ENCODE data around the gene TACR1.
"Not testable (repeated sequence)": the region's sequence is repeated elsewhere in the genome, so short reads cannot be mapped to it uniquely, and the experiment has no call there.

The TACR1 gene, protein sequence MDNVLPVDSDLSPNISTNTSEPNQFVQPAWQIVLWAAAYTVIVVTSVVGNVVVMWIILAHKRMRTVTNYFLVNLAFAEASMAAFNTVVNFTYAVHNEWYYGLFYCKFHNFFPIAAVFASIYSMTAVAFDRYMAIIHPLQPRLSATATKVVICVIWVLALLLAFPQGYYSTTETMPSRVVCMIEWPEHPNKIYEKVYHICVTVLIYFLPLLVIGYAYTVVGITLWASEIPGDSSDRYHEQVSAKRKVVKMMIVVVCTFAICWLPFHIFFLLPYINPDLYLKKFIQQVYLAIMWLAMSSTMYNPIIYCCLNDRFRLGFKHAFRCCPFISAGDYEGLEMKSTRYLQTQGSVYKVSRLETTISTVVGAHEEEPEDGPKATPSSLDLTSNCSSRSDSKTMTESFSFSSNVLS

DNA sequence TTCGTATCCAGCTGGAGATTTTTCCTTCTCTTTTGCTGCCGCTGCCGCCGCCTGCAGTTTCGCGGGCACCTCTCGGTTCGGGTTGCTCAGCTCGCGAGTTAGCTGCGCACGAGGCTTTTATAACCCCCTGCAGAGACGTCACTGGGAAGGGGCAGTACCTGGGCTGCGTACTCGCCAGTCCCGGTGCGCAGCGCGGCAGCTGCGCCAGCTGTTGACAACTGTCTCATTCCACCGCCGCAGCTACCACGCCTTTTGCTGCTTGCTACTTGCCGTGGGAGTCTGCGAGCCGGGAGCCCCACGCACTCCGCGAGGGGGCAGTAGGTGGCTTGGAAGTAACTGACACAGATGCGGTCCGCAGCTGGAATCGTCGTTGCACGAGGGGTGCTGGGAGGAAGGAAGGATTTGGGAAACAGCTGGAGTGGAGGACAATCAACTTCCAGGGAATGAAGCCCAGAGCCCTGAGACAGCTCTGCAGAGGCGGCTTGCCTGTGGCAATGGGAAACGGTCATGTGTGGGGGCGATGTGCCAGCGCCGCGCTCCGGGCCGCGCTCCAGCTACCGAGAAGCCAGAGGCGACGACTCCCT, at the start of gene TACR1:
TACR1 (minus strand) TSS at position 93 of the 584 bp plus-strand sequence. CDS start 586 bp downstream, outside the sequence.
- peak; percentile 5 for DNase-seq (ENCODE audit: low read depth)

DNA sequence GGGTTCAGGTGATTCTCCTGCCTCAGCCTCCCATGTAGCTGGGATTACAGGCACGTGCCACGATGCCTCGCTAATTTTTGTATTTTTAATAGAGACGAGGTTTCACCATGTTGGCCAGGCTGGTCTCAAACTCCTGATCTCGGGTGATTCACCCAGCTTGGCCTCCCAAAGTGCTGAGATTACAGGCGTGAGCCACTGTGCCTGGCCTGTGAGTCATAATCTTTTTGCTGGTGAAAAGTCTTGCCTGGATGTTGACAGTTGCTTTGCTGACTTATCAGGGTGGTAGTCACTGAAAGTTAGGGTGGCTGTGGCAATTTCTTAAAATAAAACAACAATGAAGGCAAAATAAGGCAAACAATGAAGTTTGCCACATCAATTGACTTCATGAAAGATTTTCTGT, 49.3 kb upstream of the TACR1 start:
- DNase-seq (ENCODE audit: low read depth), result not testable (repeated sequence)

DNA sequence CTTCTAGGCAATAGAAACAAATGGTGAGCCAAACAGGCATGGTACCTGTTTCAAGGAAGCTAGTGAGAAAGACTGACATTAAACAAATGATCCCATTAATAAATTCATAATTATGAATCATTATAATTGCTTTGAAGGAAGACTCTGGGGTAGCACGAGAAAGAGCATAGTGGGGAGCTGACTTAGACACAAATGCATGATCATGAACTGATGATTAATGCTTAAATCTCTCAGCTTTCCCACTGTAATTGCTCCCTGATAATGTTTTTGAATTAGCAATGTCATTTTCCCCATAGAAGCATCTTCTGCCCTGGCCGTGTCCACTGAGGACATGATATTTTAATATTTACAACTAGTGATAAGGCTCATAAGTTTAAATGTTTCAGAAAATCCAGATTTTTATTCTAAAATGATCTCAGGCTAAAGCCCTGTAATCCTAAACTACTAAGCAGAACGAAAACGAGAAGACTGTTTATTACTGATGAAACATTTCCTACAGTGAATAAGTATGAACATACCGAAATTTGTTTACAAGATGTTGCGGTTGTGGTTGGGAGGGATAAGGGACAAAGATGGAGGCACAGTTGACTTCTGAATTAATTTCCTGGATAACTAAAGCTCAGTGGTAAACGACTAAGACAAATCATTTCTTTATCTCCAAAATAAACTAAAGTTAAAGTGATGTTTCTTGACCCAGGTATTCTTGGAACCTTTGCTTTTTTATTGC, 47.3 kb upstream of the TACR1 start:
- no peak for DNase-seq (ENCODE audit: low read depth)

DNA sequence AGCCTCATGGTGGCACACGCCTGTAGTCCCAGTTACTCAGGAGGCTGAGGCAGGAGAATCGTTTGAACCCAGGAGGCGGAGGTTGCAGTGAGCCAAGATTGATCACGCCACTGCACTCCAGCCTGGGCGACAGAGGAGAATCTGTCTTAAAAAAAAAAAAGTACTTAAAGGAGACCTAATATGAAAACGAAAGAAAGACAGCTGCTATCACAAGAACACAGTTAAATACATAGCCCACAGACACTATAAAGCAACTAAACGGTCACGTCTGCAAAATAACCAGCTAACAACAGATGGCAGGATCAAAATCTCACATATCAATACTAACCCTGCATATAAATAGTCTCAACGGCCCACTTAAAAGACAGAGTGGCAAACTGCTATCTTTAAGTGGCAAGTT, 43.9 kb upstream of the TACR1 start:
- DNase-seq (ENCODE audit: low read depth), result no peak

DNA sequence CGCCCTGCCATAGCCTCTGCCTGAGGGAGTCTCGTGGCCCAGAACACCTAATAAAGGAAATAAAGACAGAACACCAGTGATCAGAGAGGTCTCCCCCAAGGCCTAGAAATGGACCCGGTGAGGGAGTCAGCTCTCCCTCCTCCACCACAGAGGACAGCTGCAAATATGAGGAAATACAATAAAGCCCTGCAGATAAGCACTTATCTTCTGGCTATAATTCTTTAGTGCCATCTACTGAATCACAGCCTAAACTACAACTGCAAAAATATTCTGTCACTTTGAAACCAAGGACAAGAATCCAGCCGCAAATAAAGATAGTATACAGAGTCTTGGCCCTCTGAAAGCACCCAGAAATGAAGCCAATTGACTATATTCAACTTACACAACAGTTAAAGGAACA, 42.4 kb upstream of the TACR1 start:
- DNase-seq (ENCODE audit: low read depth), result no peak

DNA sequence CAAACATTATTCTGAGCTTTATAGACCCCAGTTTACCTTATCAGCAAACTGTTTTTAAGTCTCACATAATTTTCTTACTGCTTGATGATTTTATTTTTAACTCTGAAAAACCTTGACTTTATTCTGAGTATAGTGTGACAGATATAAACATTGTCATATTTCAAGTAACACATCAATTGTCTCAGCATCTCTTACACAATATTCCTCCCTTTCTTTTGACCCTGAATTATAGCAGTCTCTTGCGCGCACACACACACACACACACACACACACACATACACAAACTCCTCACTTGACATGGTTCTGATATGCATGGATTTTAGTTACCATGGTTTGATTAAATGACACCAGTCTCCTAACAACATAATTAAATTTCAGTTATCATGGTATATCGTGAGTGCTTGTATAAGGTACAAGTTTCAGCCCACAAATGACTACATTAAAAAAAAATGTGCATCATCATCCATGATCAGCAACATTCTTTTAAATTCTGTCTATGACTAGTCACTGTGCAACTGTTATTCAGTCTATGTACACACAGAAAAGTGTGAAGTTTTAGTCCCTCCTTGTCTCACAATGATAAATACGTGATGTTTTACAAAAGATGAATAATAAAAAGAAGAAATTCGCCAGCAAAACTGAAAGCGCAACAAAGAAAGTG, 39.5 kb upstream of the TACR1 start:
- DNase-seq (ENCODE audit: low read depth), result no peak

DNA sequence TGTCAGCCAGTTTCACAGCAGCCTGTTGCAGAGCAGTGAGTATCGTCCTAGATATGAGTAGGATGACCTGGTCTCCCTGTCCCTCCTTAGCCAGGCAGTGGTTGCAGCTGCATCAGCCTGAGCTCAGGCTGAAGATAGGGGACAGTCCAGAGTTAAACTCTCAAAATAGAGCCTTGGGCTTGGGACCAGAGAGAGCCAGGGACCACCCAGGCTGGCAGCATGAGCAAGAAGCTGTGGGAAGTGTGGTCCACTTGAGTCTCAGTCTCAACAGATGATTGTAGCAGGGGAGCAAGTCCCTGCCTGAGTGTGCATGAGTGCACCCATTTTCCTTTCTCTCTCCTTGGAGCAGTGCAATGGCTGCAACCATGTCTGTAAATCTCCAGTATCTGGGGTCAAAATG, 38.0 kb upstream of the TACR1 start:
- no peak for DNase-seq (ENCODE audit: low read depth)

DNA sequence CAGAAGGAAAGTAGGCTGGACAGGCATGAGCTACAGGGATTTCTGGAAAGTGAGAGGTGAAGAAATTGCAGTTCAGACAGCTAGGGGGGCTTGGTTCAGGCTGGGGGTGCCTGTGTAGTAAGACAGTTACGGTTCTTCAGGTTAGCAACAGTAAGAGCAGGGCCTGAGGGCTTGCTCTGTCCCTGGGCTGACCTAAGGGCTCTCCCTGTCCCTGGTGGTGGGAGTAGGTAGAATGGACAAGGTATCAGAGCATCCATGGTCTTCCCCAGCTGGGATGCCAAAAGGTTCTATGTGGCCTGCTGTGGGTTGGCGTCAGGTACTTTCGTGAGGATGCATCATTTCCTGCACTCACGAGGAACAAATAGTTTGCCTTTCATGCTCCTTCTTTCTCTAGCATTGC, 34.6 kb upstream of the TACR1 start:
- DNase-seq (ENCODE audit: low read depth), result no peak

DNA sequence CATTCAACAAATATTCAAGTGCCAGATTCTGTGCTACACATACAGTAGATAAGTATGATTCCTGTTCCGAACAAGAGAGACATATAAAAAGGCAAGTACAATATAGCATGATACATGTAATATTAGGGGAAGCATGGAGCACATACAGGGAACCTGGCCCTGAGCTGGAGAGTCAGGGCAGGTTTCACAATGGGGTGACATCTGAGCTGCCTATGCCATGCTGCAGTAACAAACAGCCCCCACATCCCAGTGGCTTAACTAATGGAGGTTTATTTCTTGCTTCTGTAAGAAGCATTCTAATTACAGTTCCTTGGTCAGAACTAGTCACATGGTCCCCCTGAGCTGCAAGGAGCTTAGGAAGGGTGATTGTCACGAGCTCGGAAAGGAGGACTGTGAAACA, 27.3 kb upstream of the TACR1 start:
- DNase-seq (ENCODE audit: low read depth), result no peak

DNA sequence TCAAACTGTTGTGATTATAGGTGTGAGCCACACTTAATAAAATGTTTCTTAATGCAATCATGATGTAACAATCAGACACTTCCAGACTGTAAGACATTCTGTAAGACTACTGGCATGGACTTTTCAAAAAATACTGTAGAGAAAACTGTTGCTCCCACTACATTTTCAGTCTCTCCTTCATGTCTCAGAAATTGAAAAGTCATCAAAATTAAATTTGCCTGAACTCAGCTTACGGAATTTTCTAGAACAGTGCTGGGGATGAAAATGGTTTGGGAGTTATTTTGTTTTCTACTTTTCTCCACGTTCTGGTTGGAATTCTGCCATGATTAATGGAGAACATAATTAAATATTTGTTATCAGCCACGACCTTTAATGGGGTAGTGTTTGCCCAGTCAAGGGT, 26.8 kb upstream of the TACR1 start:
- no peak for DNase-seq (ENCODE audit: low read depth)

DNA sequence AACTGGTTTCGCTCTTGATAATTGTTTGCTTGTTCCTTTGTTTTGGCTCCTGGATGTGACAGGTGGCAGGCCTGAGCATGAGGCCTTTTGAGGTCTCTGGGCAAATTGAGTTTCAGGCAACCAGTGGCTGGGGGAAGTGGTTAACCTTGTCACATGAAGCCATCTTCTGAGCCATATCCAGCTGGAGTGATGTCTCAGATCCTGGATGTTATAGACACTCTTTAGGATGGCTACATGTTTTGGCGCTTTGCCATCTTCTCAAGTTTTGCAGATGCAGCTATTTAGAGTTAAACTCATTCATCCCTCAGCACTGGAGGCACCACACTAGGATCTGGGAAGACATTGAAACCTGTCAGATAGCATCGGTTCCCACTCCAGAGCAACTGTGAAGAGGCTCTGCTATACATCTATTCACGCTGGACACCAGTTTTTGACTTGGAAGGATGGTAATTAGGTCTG, 25.3 kb upstream of the TACR1 start:
- DNase-seq (ENCODE audit: low read depth), result no peak

DNA sequence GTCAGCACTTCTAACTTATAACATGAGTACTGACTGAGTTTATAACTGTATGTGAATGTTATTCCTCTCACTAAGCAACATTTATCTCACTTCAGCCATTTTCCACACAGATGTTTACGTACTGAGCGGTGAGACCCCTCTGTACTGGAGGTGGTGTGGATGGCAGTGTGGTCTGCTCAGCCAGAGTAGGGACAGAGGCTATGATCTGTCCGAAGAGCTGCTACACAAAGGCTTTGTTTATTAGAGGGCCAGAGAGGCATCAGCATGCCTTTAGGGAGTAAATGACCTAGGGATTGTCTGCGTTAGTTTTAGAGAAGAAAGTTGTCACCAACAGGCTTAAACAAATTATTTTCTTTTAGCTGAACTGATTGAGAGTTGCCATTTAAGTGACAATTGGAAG, 23.2 kb upstream of the TACR1 start:
- no peak for DNase-seq (ENCODE audit: low read depth)

DNA sequence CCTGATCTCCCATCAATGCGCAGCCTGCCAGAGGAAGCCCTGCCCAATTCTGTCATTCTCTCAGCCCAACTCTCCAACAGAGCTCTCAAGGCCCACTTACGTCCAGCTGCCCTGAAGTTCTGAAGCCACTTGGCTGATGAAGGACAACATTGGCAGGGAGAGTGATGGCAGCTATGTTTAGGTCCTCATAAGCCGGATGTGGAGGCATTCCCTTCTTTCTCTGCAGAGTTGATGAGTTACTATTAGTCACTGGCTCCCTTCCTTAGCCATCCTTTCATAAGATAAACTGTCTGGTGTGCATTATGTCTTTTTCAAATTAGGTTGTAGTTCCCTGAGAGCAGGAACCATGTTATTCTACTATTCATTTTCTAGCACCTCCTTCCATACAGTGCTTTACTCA, 22.5 kb upstream of the TACR1 start:
- no peak for DNase-seq (ENCODE audit: low read depth)

DNA sequence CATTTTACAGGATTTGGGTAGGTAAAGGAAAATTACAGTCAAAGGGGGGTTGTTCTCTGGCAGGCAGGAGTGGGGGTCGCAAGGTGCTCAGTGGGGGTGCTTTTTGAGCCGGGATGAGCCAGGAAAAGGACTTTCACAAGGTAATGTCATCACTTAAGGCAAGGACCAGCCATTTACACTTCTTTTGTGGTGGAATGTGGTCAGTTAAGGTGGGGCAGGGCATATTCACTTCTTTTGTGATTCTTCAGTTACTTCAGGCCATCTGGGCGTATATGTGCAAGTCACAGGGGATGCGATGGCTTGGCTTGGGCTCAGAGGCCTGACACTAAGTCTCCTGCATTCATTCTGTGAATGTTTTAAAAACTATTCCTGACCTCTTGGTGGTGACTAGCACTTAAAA, 19.9 kb upstream of the TACR1 start:
- not testable (repeated sequence) for DNase-seq (ENCODE audit: low read depth)

DNA sequence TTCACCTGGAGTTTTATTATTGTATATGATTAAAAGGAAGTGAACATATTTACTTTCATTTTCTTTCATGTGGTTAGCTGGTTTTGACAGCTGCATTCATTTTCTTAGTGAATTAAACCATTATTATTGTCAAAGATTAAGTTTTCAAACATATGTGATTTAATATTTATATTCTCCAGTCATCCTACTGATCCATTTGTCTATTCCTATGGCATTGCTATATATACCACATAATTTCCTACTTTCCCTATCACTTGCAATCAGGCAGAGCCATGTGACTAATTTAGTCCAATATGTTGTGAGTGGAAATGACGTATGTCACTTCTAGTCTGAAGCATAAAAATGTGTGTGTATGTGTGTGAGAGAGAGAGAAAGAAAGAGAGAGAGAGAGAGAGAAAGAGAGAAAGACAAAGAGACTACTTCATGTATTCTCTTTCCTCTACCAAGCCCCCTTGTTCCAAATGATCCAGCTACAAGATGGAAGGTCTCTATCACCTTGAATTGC, 12.0 kb upstream of the TACR1 start:
- DNase-seq (ENCODE audit: low read depth), result no peak

DNA sequence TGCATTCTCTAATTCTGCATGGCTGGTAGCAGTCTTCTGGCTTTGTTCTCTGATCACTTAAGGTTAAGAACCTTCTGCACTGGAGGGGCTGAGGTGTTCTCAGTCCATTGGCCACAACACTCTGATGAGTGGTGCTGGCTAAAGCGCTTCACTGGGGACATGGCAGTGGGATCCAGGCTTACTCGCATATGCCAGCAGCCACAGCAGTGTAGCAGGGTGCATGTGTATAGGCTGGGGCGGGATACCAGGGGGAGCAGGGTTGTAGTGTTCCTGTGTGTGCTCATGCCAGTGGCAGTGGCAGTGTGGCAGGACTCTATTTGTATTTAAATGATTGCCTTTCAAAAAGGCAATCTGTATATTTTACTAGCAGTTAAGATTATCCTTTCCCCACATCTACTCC, 11.1 kb upstream of the TACR1 start:
- no peak for DNase-seq (ENCODE audit: low read depth)

DNA sequence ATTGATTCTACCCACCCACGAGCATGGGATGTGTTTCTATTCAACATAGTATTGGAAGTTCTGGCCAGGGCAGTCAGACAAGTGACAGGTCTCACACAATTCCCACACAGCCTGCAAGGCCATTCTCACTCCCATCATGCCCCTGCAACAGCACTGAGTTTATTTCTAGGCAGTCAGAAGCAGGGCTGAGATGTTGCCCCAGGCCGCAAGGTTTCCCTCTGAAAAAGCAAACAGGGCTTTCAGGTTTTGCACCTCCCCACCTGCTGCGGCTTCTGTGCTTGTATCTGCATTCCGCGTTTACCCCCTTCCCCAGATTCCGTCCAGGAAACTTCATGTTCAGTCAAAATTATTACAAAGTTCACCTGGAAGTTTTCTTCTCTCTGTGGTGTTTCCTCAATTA, 9.4 kb upstream of the TACR1 start:
- DNase-seq (ENCODE audit: low read depth), result no peak

DNA sequence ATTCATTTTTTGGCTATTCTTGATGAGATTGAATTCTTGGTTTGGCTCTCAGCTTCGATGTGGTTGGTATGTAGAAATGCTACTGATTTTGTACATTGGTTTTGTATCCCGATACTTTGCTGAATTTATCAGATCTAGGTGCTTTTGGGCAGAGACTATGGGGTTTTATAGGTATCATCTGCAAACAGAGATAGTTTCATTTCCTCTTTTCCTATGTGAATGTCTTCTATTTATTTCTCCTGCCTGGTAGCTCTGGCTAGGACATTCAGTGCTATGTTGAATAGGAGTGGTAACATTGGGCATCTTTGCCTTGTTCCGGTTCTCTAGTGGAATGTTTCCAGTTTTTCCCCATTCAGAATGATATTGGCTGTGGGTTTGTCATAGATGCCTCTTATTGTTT, 5.5 kb upstream of the TACR1 start:
- no peak for DNase-seq (ENCODE audit: low read depth)

DNA sequence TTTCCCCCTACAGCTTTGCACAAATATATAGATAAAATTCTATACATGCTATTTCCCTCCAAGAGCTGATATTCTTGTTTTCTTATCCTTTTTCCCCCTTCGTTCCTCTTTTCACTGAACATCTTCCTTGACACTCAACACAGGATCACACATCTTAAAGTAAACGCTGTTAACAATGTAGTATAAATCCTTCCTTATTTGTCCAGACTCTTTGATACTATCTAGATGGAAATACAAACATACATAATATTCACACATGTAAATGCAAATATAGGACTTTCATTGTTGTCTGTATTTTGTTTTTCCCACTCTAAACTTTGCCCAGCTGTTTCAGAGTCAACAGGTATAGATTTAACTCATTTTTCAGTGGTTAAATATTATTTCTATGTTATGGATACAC, 3.0 kb upstream of the TACR1 start:
- no peak for DNase-seq (ENCODE audit: low read depth)

DNA sequence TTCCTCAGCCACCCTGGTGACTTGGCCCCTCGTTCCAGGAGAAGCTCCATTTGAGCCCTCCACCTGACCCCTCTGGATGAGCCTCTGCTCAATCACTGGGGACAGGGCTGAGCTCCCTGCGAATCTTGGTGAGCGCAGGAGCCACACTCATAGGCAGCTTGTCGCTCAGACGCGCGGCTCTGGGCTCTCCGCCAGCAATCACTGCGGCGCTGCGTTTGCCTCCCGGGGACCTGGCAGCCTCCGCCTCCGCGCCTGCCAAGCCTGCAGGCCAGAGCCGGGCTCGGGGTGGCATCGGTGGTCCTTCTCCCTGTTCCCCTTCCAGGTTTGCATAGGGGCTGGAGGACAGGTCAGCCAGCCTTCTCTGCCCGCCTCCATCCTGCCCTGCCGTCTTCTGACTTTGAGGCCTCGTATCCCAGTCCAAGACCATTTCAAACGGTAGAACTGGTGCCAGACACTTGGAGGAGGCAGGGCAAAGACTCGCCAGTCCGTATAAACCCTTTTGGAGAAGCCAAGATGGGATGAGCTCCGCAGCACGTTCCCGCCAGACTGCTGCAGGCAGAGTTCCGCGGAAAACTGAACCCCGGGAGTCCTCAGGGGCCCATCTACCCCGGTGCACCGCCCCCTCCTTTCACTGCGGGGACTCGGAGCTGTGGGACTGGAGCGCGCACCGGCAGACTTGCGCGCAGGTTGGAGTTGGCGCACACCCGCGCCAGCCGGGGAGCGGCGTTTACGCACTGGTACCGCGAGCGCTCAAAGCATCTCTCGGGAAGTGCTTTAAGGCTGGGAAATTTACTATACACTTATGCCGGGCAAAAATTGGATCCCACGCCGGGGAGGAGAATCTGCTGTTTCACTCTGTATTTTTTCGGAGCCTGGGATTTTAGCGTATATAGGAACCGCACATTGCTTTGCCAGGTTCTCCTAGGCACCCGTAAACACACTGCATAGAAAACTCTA, 1.1 kb upstream of the TACR1 start:
- DNase-seq (ENCODE audit: low read depth), result no peak

DNA sequence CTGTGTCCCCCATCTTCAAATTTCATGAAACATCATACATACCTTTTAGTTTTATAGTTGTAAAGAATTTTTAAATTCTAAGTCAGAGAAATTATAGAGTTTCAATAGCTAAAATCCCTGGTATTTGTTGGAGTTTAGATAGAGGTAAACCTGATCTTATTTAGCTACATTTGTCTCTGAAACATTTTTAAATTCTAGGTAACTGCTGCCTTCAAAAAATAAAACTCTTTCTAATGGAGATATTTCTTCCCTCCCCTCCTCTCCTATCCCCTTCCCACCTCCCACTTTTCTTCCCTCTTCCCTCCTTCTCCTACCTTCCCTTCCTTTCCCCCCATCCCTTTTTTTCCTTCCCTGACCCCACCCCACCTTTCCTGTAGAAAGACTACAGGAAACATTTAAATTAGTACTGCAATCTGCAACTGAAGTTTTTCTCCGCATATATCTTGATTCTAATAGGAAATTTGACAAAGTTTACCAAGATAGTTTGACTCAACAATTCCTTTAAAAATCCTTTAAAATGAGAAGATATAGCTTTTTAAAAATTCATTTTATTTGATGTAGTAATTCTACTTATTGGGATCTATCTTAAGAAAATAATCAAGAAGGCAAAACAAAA, 4.1 kb downstream of the TACR1 start:
- DNase-seq (ENCODE audit: low read depth), result no peak

Measured in stimulated activated CD8-positive, alpha-beta memory T cell treated with anti-CD3 and anti-CD28 coated beads, Interleukin-12 subunit alpha, Interleukin-12 subunit beta, amount 100 ng/mL, for 1 hour (primary cell).